Measurements from ENCODE around the gene MYO1G.

MYO1G gene

GRCh38 chr7:44944821-44945220 is 34.0 kb downstream of the MYO1G start:
- no peak for ATAC-seq
- TF ChIP-seq CREB5 (CRISPR knock-in tag; IDR thresholded peaks at IDR 0.05; ENCODE audit: low read depth) (no peak), CSDC2 (CRISPR knock-in tag; IDR thresholded peaks at IDR 0.05) (no peak), TCF4 (CRISPR knock-in tag; IDR thresholded peaks at IDR 0.05; ENCODE audit: borderline replicate concordance) (no peak), OSR1 (CRISPR knock-in tag; IDR thresholded peaks at IDR 0.05) (no peak), ZFP3 (CRISPR knock-in tag; IDR thresholded peaks at IDR 0.05) (no peak), ZC3H10 (CRISPR knock-in tag; IDR thresholded peaks at IDR 0.05) (no peak), BACH2 (CRISPR knock-in tag; IDR thresholded peaks at IDR 0.05; ENCODE audit: borderline replicate concordance) (no peak), ZNF565 (CRISPR knock-in tag; conservative IDR thresholded peaks at IDR 0.05; ENCODE audit: low read depth) (no peak), CSRNP3 (CRISPR knock-in tag; IDR thresholded peaks at IDR 0.05) (no peak), ZNF70 (CRISPR knock-in tag; IDR thresholded peaks at IDR 0.05) (no peak), ISL1 (CRISPR knock-in tag; IDR thresholded peaks at IDR 0.05) (no peak), POU6F1 (CRISPR knock-in tag; IDR thresholded peaks at IDR 0.05; ENCODE audit: borderline replicate concordance, low read depth) (no peak), PPARA (CRISPR knock-in tag; IDR thresholded peaks at IDR 0.05; ENCODE audit: borderline replicate concordance) (no peak), RARB (CRISPR knock-in tag; IDR thresholded peaks at IDR 0.05) (no peak), ZNF8 (CRISPR knock-in tag; IDR thresholded peaks at IDR 0.05) (no peak), ARNTL (CRISPR knock-in tag; IDR thresholded peaks at IDR 0.05; ENCODE audit: borderline replicate concordance, low read depth) (no peak), GLIS3 (CRISPR knock-in tag; IDR thresholded peaks at IDR 0.05) (no peak), TOX (CRISPR knock-in tag; IDR thresholded peaks at IDR 0.05; ENCODE audit: borderline replicate concordance) (no peak)

- ATAC-seq: no peak
Observed at GRCh38 chr7:44943631-44944030, 35.2 kb downstream of the MYO1G start.

More at GRCh38 chr7:44943631-44944030, 35.2 kb downstream of the MYO1G start:
- TF ChIP-seq PATZ1 (CRISPR knock-in tag; IDR thresholded peaks at IDR 0.05; ENCODE audit: borderline replicate concordance) (no peak), GLIS3 (CRISPR knock-in tag; IDR thresholded peaks at IDR 0.05) (no peak), TCF4 (CRISPR knock-in tag; IDR thresholded peaks at IDR 0.05; ENCODE audit: borderline replicate concordance) (no peak), ZNF70 (CRISPR knock-in tag; IDR thresholded peaks at IDR 0.05) (no peak), OSR1 (CRISPR knock-in tag; IDR thresholded peaks at IDR 0.05) (no peak), TSHZ2 (CRISPR knock-in tag; IDR thresholded peaks at IDR 0.05) (no peak), SNAI2 (CRISPR knock-in tag; IDR thresholded peaks at IDR 0.05) (no peak), CSDC2 (CRISPR knock-in tag; IDR thresholded peaks at IDR 0.05) (no peak), CREB5 (CRISPR knock-in tag; IDR thresholded peaks at IDR 0.05; ENCODE audit: low read depth) (no peak), ZFP3 (CRISPR knock-in tag; IDR thresholded peaks at IDR 0.05) (no peak), ZFP30 (CRISPR knock-in tag; IDR thresholded peaks at IDR 0.05) (no peak), ISL1 (CRISPR knock-in tag; IDR thresholded peaks at IDR 0.05) (no peak), TOX (CRISPR knock-in tag; IDR thresholded peaks at IDR 0.05; ENCODE audit: borderline replicate concordance) (no peak), ESRRG (CRISPR knock-in tag; IDR thresholded peaks at IDR 0.05) (no peak), ZC3H10 (CRISPR knock-in tag; IDR thresholded peaks at IDR 0.05) (no peak), ZNF8 (CRISPR knock-in tag; IDR thresholded peaks at IDR 0.05) (no peak), CSRNP3 (CRISPR knock-in tag; IDR thresholded peaks at IDR 0.05) (no peak)

Measured in SK-N-SH treated with all-trans-retinoic acid at 6 μM for 48 hours (cell line).